Measurements from ENCODE around the gene MSI2. TPM values are rescaled to one million over a fixed set of nuclear protein-coding genes. Genes with fewer than 3 reads are reported as not detected.

The MSI2 gene
- total RNA-seq, 4 donors from 2014 or later, result 14.9 to 24.4 (median 19.8) TPM

DNA sequence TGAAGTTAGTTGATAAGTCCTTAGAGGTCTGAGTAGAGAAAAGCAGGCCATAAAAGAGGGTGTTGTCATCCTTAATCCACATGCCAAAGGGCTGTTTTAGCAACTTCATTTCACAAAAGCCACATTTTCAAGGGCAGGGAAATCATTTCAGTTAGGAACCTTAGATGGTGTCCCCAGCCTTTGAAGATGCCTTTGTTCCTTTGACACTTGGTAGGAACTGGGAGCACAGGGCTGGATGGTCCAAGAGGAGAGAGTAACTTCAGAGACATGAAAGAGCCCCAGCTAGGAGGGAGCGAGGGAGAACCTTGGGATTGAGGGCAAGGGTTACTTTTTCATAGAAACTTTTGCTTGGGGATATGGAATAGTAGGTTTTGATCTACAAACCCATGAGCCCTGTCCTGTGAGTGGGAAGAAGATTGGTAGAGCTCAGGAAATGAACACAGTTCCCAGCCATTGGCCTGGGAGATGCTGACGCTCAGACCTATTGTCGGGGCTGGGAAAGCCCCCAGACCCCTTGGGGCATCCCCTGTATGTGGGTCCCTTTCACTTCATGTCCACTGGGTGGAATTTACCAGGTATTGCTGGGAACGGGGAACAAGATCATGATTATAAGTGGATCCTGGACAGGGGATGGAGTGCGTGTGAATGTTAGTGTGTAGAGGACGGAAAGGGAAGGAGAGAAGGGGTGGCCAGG, 18.9 kb downstream of the MSI2 start:
- ATAC-seq (ENCODE audit: low FRiP score) (no peak), DNase-seq (ENCODE audit: low spot score) (no peak)
- TF ChIP-seq CTCF (IDR thresholded peaks at IDR 0.05), result no peak

DNA sequence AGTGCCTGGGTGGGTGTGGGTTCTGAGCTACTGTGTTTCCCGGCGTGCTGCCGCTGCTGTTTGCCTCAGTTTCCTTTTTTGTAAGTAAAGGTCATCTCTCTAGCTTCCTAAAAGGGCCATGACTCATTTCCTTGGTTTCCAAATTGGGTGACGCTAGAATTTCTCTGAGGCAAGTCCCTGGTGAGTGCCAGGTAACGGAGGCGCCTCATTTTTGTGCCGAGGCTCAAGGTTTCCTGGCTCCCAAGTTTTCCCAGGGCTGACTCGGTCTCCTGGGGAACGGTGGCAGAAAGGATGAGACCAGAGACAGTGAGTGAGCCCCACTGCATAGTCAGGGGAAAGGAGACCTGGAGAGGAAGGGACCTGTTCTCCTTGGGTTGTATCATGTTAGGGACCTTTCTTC, 20.3 kb downstream of the MSI2 start:
- no peak for TF ChIP-seq CTCF (IDR thresholded peaks at IDR 0.05)
- DNase-seq (ENCODE audit: low spot score) (no peak), ATAC-seq (ENCODE audit: low FRiP score) (no peak)

GRCh38 chr17:57277923-57278604, 21.7 kb downstream of the MSI2 start:
- DNase-seq (ENCODE audit: low spot score), result no peak
- ATAC-seq (ENCODE audit: low FRiP score), result no peak
- no peak for TF ChIP-seq CTCF (IDR thresholded peaks at IDR 0.05)

DNA sequence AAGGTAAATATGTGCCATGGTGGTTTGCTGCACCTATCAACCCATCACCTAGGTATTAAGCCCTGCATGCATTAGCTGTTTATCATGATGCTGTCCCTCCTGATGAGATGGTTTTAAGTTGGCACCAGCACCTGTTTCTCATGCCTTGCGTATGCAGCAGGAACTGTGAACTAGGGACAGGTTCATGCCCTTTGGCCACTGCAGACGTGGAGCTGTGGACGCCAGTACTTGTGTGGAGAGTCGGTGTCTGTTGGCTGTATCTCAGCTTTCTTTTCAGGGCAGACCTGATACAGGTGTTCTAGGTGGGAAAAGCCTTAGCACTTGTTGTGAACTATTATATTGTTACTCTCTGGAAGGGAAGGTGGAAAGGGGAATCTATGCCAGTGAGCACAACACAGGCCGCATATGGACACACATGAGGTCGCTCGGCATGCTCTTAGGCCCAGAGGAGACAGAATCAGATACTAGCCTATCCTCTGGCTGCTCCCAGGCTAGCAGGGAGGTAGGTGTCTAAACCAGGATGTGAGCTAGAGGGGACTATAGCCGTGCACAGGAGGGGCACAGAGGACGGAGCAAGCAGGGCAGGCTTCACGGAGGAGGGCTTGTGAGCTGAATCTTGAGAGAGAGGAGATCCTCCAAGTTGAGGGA, 22.5 kb downstream of the MSI2 start:
- DNase-seq (ENCODE audit: low spot score) (no peak), ATAC-seq (ENCODE audit: low FRiP score) (no peak)
- no peak for TF ChIP-seq CTCF (IDR thresholded peaks at IDR 0.05)

- no peak for TF ChIP-seq CTCF (IDR thresholded peaks at IDR 0.05)
- ATAC-seq (ENCODE audit: low FRiP score), result no peak
- DNase-seq (ENCODE audit: low spot score), result no peak
These were observed 23.1 kb downstream of the MSI2 start for GRCh38 chr17:57279432-57279831.

DNA sequence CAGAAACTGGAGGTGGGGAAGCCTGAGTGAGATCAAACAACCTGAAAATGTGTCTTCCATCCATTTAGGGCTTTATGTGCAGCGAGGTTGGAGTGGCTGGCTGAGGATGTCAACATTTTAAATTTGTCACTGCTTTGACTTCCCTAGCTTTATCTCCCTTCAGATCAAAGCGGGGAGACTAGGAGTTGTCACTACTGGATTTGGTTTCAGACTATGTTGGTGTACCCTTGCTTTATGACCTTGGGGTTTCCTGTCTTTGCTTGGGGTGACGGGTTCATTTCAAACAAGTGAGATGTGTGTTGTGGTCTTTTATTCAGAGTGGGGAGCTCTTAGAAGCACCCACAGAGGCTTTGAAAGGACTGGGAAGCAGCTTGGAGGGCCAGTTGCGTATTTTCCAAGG, 25.6 kb downstream of the MSI2 start:
- no peak for ATAC-seq (ENCODE audit: low FRiP score)
- TF ChIP-seq CTCF (IDR thresholded peaks at IDR 0.05), result no peak
- DNase-seq (ENCODE audit: low spot score), result no peak
